H4 (cell line): ENCODE results near the gene ING1. TPM values are rescaled to one million over a fixed set of nuclear protein-coding genes. Genes with fewer than 3 reads are reported as not detected.
"Not testable (repeated sequence)": the region's sequence is repeated elsewhere in the genome, so short reads cannot be mapped to it uniquely, and the experiment has no call there.

Experiments used
- DNase-seq: peaks from one replicate; pipeline ENCODE4 v3.0.0-alpha.2; 2015; ENCODE audit warnings: low spot score
- total RNA-seq: library from RNA; depleted of rRNA; stranded (reverse); fragments of >200 nt; shearing (Covaris generic); gene quantifications from 2 replicates; pipeline ENCODE4 v1.2.3, GENCODE V29; 2014

The ING1 gene
- total RNA-seq, 1 experiment from 2014 or later: 8.4 TPM

DNA sequence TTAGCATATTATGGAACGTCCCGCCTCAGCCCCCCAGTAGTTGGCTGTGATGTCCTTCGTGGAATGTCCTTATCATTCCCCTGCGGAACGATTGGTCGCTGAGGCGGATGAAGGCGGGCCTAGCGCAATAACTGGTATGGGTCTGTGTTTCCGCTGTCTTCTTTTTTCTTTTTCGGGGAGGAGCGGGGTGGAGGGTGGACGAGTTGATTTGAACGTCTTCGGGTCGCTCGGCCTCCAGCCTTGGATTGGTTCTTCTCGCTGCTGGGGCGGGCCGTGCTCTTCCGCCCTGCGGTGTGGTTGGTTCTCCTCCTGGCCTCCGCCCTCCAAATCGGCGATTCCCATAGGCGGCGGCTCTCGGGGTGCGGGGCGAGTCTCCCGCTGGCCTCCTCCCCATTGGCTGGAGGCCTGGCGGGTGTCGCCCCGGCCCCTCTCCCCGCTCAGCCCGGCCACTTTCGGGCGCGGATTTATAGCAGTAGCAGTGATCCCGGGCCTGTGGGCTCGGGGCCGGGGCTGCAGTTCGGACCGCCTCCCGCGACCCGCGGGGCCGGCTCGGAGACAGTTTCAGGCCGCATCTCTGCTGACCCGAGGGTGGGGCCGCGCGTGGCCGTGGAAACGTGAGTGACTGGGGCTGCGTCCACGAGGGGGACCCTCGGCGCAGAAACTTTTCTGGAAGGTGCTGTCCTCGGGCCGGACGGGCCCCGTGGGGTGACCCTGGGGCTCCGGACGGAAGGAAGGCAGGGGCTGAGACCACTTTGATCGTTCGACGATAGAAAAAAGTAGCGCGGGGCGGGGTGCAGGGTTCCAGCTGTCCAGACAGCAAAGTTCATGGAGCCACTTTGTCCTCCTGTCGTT, 2.1 kb downstream of the ING1 start:
- peak; percentile 98 for DNase-seq

- no peak for DNase-seq
These were observed 2.7 kb downstream of the ING1 start for GRCh38 chr13:110716247-110716515.

DNA sequence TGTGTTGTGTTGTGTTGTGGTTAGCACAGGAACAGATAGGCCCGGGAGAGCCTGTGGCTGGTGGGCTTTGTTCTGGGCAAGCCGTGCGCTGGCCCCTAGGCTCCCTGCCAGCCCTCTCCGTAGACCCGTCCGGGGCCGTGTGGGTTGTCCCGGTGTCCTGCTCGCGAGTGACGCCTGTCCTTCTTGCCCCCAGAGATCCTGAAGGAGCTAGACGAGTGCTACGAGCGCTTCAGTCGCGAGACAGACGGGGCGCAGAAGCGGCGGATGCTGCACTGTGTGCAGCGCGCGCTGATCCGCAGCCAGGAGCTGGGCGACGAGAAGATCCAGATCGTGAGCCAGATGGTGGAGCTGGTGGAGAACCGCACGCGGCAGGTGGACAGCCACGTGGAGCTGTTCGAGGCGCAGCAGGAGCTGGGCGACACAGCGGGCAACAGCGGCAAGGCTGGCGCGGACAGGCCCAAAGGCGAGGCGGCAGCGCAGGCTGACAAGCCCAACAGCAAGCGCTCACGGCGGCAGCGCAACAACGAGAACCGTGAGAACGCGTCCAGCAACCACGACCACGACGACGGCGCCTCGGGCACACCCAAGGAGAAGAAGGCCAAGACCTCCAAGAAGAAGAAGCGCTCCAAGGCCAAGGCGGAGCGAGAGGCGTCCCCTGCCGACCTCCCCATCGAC, 5.7 kb downstream of the ING1 start:
- no peak for DNase-seq

- DNase-seq: no peak
These were observed 9.5 kb downstream of the ING1 start for GRCh38 chr13:110722971-110723370.

GRCh38 chr13:110723598-110723997, 10.1 kb downstream of the ING1 start:
- DNase-seq: no peak

GRCh38 chr13:110726153-110726552, 12.7 kb downstream of the ING1 start:
- not testable (repeated sequence) for DNase-seq

DNA sequence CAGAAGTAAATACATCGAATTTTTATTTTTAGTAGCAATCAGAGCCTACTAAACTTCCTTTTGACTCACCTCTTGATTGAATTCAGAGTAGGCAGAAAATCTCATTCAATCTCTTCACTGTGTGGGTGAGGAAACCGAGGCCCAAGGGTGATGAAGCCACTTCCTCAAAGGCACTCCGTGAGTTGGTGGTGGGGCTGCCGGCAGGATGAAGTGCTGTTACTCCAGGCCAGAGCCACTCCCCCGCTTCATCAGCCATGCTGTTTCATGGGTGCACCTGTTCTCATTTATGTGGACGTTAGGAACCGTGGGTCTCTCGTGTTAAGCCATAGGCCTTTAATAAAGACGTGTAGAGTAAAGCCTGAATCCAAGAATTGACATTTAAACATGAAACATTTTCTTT, 13.2 kb downstream of the ING1 start:
- DNase-seq: no peak

- no peak for DNase-seq
These were observed 17.6 kb downstream of the ING1 start for GRCh38 chr13:110731072-110731471.

DNA sequence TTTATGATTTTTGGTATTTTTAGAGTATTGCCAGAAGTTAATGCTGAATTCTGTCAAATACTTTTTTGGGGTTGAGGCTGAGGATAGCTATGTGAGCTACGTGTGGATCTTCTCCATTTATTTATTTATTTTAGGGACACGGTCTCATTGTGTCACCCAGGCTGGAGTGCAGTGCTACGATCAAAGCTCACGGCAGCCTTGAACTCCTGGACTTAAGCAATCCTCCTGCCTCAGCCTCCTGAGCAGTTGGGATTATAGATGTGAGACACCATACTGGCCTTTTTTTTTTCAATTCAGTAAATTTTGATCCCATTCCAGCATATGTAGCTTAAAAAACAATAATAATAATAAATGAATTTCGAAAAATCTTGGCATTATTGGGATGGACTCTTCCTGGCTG, 21.1 kb downstream of the ING1 start:
- DNase-seq: no peak

DNA sequence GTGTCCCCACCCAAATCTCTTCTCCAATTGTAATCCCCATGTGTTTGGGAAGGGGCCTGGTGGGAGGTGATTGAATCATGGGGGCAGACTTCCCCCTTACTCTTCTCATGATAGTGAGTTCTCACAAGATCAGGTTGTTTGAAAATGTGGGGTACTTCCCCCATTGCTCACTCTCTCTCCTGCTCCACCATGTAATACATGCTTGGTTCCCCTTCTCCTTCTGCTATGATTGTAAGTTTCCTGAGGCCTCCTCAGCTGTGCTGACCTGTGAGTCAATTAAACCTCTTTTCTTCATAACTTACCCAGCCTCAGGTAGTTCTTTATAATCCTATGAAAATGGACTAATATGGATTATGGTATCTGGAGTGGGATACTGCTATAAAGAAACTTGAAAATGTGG, 24.1 kb downstream of the ING1 start:
- DNase-seq: no peak

DNA sequence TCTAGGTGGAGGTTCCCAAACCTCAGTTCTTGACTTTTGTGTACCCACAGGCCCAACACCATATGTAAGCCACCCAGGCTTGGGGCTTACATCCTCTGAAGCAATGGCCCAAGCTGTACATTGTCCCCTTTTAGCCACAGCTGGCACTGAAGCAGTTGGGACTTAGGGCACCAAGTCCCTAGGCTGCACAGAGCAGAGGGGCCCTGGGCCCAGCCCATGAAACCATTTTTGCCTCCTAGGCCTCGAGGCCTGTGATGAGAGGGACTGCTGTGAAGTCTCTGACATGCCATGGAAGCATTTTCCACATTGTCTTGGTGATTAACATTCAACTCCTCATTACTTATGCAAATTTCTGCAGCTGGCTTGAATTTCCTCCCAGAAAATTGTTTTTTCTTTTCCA, 30.2 kb downstream of the ING1 start:
- DNase-seq: no peak

DNA sequence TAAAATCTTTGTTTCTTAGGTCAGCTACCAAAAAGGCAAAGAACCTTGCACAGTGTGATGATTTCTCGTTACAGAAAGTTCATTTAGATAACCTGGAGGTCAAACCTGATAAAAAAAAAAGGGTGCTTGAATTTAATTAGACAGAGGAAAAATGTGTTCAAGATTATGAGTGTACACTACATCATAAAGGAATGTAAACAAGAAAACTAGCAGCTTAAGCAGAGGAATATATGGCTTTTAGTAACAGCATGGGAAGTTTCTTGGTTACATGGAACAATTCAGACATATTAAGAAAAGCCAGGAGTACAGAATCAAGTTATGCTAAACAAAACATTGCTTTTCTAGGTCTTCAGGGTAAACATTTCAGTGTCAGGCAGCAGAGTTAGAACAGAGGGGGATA, 32.9 kb downstream of the ING1 start:
- no peak for DNase-seq

- DNase-seq: no peak
These were observed 34.8 kb downstream of the ING1 start for GRCh38 chr13:110748271-110748670.

DNA sequence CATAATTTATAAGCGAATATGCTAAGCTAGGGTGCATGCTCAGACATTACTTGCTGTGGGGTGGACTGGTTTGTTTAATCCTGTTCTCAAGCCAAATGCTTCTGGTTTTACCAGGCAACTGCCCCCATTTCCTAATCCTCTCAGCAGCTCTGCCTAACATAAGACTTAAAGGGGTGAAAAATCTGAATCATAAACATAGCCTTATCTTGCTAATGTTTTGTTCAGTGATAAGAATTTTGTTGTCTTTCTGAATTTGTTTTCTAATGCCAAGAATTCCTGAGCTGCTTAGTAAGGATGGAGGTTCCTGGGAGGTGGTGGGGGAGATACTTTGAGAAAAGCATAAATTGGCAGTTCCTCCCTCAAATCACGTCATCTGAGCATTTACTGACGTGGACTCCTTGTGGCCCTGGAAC, 42.7 kb downstream of the ING1 start:
- no peak for DNase-seq

DNA sequence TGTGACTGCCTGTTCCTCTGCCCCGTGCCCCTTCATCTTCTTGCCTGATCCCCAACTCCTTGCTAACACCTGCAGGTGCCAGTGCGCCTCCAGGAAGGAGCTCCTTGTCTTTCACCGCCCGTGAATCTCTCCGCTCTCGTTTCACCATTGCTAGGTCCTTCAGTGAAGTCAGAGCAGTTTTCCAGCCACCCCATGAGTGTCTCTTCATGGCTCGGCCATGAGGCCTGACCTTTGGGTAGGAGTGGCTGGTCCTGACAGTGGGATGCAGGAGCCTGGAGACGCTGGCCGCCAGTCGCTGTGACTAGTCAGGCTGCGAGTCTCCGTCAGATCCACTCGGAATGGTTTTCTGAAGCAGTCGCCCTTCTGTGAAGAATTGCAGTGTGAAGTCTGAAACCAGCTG, 43.8 kb downstream of the ING1 start:
- DNase-seq: no peak

GRCh38 chr13:110758195-110758805, 44.8 kb downstream of the ING1 start:
- no peak for DNase-seq

DNA sequence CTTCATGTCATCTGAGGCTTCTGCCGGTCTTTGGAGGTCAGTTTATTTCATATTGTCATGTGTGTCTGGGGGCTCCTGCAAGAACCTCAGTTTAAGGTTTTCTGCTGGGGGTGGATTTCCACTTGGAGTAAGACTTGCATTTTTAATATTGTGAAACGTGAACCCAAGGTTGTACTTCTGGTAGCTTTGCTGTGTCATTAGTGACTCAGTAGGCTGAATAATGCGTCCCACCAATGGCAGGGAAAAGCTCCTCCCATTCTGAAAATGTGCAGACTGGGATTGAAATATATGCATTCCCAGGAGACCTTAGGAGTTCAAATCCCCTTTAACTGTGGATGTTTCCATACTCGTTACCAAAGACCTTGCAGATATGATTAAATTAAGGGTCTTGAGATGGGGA, 46.2 kb downstream of the ING1 start:
- DNase-seq: no peak

GRCh38 chr13:110760611-110761010, 47.1 kb downstream of the ING1 start:
- DNase-seq: no peak

- DNase-seq: no peak
These were observed 53.4 kb downstream of the ING1 start for GRCh38 chr13:110766671-110767430.

- DNase-seq: no peak
These were observed 54.0 kb downstream of the ING1 start for GRCh38 chr13:110767476-110767875.

GRCh38 chr13:110769097-110769496, 55.6 kb downstream of the ING1 start:
- no peak for DNase-seq

- DNase-seq: no peak
These were observed 57.2 kb downstream of the ING1 start for GRCh38 chr13:110770678-110771077.
